HepG2 (cell line): Measurements from ENCODE around the gene TTC8. TPM values are rescaled to one million over a fixed set of nuclear protein-coding genes. Genes with fewer than 3 reads are reported as not detected.

ENCODE experiments used
- AHDC1 ChIP-seq: sonication (generic); formaldehyde crosslinking; IDR thresholded peaks from 2 replicates; pipeline ENCODE4 v1.5.1; 2020; ENCODE audit warnings: mild to moderate bottlenecking, missing genetic modification reagents, borderline replicate concordance
- BCL3 ChIP-seq: sonication (generic); formaldehyde crosslinking; IDR thresholded peaks from 2 replicates; pipeline ENCODE4 v1.5.1; 2020; ENCODE audit warnings: mild to moderate bottlenecking, missing genetic modification reagents, moderate library complexity
- CAMTA2 ChIP-seq: sonication (generic); formaldehyde crosslinking; IDR thresholded peaks from 2 replicates; pipeline ENCODE4 v1.4.0; 2020; ENCODE audit warnings: mild to moderate bottlenecking, missing genetic modification reagents, borderline replicate concordance
- FOXA3 ChIP-seq: IDR thresholded peaks from 2 replicates; pipeline ENCODE4 v1.6.1; 2016; ENCODE audit warnings: missing genetic modification reagents, missing compliant biosample characterization
- GATAD2A ChIP-seq: IDR thresholded peaks from 2 replicates; pipeline ENCODE4 v1.6.1; 2016
- IRF2 ChIP-seq: IDR thresholded peaks from 2 replicates; pipeline ENCODE4 v1.6.1; 2018; ENCODE audit warnings: missing genetic modification reagents, missing compliant biosample characterization
- JUNB ChIP-seq: sonication (generic); formaldehyde crosslinking; IDR thresholded peaks from 2 replicates; pipeline ENCODE4 v1.8.0; 2022; ENCODE audit warnings: missing genetic modification reagents, mild to moderate bottlenecking, borderline replicate concordance
- MXD3 ChIP-seq: IDR thresholded peaks from 2 replicates; pipeline ENCODE4 v1.6.1; 2016; ENCODE audit warnings: mild to moderate bottlenecking, missing biosample characterization, missing genetic modification reagents
- RBM22 ChIP-seq: fragments of 200-400 bp; formaldehyde crosslinking; optimal IDR thresholded peaks from 2 replicates; pipeline ENCODE3; 2017; ENCODE audit warnings: mild to moderate bottlenecking, low read length, moderate library complexity
- ZMYM2 ChIP-seq: sonication (generic); formaldehyde crosslinking; IDR thresholded peaks from 2 replicates; pipeline ENCODE4 v1.8.0; 2022; ENCODE audit warnings: mild to moderate bottlenecking, missing genetic modification reagents
- ZNF609 ChIP-seq: sonication (generic); formaldehyde crosslinking; IDR thresholded peaks from 2 replicates; pipeline ENCODE4 v1.4.0; 2020; ENCODE audit warnings: mild to moderate bottlenecking, missing genetic modification reagents, borderline replicate concordance
- ZNF619 ChIP-seq: sonication (generic); formaldehyde crosslinking; IDR thresholded peaks from 2 replicates; pipeline ENCODE4 v1.4.0; 2020; ENCODE audit warnings: mild to moderate bottlenecking, missing genetic modification reagents
- ZNF766 ChIP-seq: sonication (generic); formaldehyde crosslinking; IDR thresholded peaks from 2 replicates; pipeline ENCODE4 v1.5.0; 2020; ENCODE audit warnings: missing genetic modification reagents, borderline replicate concordance
- ZNF790 ChIP-seq: sonication (generic); formaldehyde crosslinking; IDR thresholded peaks from 2 replicates; pipeline ENCODE4 v1.8.0; 2022; ENCODE audit warnings: missing genetic modification reagents, mild to moderate bottlenecking, borderline replicate concordance
- polyA plus RNA-seq, 8 experiments: library from polyadenylated mRNA; depleted of rRNA in 3 of 8; stranded (reverse) in 7 of 8; unstranded in 1 of 8; fragments of >200 nt; fragmentation: Illumina TruSeq in 4 of 8; extraction: Trizol in 4 of 8; gene quantifications; 2 replicates each; pipeline versions ENCODE4 v1.2.1 to v1.2.3, GENCODE V29; 2011 to 2016; ENCODE audit warnings: low read depth in 4 of 8, missing spikeins in 1 of 8, mixed read lengths in 1 of 8; ENCODE audit not compliant: insufficient read depth in 1 of 8
- total RNA-seq, 5 experiments: library from RNA; depleted of rRNA; stranded (reverse); fragments of >200 nt; fragmentation: Illumina TruSeq; extraction: Trizol; gene quantifications; 2 replicates each; pipeline ENCODE4 v1.2.3, GENCODE V29; 2016; ENCODE audit warnings: low read depth in 1 of 5

TTC8 gene
- total and polyA plus RNA-seq, 2 of the 13 experiments (the other 11 are each of a cell fraction or from before 2014, with no cell fraction given): 13.8 to 15.2 TPM

- TF ChIP-seq ZNF609: 0 out of 2 replicates have a peak, but pooled peaks have one; percentile 19
- no peak for TF ChIP-seq ZNF790 (CRISPR knock-in tag)
- TF ChIP-seq RBM22: peak; percentile 64
- TF ChIP-seq GATAD2A (CRISPR knock-in tag): no peak; the same call in 1 of the 2 replicates
- TF ChIP-seq FOXA3 (CRISPR knock-in tag): peak; percentile 15; the same call in 1 of the 2 replicates
- peak; percentile 75 for TF ChIP-seq MXD3 (CRISPR knock-in tag)
- TF ChIP-seq BCL3 (CRISPR knock-in tag): peak; percentile 70
- TF ChIP-seq CAMTA2 (CRISPR knock-in tag): 0 out of 2 replicates have a peak, but pooled peaks have one; percentile 82
- 0 out of 2 replicates have a peak, but pooled peaks have one; percentile 31 for TF ChIP-seq AHDC1 (CRISPR knock-in tag)
- peak; percentile 77; the same call in 1 of the 2 replicates for TF ChIP-seq ZNF766 (CRISPR knock-in tag)
- TF ChIP-seq IRF2: 0 out of 2 replicates have a peak, but pooled peaks have one; percentile 66
- no peak for TF ChIP-seq ZNF619 (CRISPR knock-in tag)
- no peak for TF ChIP-seq JUNB (CRISPR knock-in tag)
- TF ChIP-seq ZMYM2 (CRISPR knock-in tag): no peak
Observed at GRCh38 chr14:88824314-88825077, at the start of gene TTC8 (continued).
